ENCODE results near the gene UBXN2A. TPM values are rescaled to one million over a fixed set of nuclear protein-coding genes. Genes with fewer than 3 reads are reported as not detected.

UBXN2A gene
- total and polyA plus RNA-seq, 2 experiments from 2014 or later: 17.2 to 18.0 TPM

GRCh38 chr2:23988371-23988770, 48.1 kb downstream of the UBXN2A start:
- H3K36me3 ChIP-seq (ENCODE audit: low read depth): peaks cover 4% of the 10 kb centered on the region; the same call in 1 of the 2 replicates
- no peaks in the 10 kb centered on the region for H3K9me2 ChIP-seq (ENCODE audit: insufficient read depth)
- no peaks in the 10 kb centered on the region for H3K27me3 ChIP-seq (replicated peaks; ENCODE audit: insufficient read depth)
- H2AFZ ChIP-seq: no peak overlapping the region
- H3K9me3 ChIP-seq (ENCODE audit: low read depth): no peaks in the 10 kb centered on the region
- no peaks in the 10 kb centered on the region for H4K20me1 ChIP-seq (ENCODE audit: insufficient read depth)
- no peaks in the 10 kb centered on the region for H3K4me1 ChIP-seq (ENCODE audit: insufficient read depth)
- DNase-seq: peak; percentile 41
- TF ChIP-seq EZH2phosphoT487 (IDR thresholded peaks at IDR 0.05; ENCODE audit: insufficient read depth, low read depth): no peak
- no peak for TF ChIP-seq EZH2 (IDR thresholded peaks at IDR 0.05; ENCODE audit: insufficient read depth, poor library complexity, severe bottlenecking)
- no peak overlapping the region for H3K4me3 ChIP-seq
- H3K4me2 ChIP-seq (ENCODE audit: unreplicated experiment): no peak overlapping the region
- in situ Hi-C loops (cut with MboI): no loop called here
- 50 to 54% methylated on average over 2 of the region's 2 CpGs for WGBS, 2 experiments (ENCODE audit: low coverage in 1 of 2, low lambda C conversion rate in 2 of 2, missing lambda C conversion rate in 2 of 2)
- no peaks in the 10 kb centered on the region for H3K79me2 ChIP-seq (ENCODE audit: insufficient read depth)
- H3K9ac ChIP-seq: no peak overlapping the region
- no peaks in the 10 kb centered on the region for H3F3A ChIP-seq (ENCODE audit: insufficient read depth)
- H3K27ac ChIP-seq: no peak overlapping the region

GRCh38 chr2:23992931-23993330, 52.7 kb downstream of the UBXN2A start:
- H3K27ac ChIP-seq: no peak overlapping the region
- no peaks in the 10 kb centered on the region for H3K9me3 ChIP-seq (ENCODE audit: low read depth)
- DNase-seq: no peak

GRCh38 chr2:23993736-23994269, 53.5 kb downstream of the UBXN2A start:
- H3K9me2 ChIP-seq (ENCODE audit: insufficient read depth): no peaks in the 10 kb centered on the region
- H4K20me1 ChIP-seq (ENCODE audit: insufficient read depth): no peaks in the 10 kb centered on the region
- no peak overlapping the region for H3K4me2 ChIP-seq (ENCODE audit: unreplicated experiment)
- no peak overlapping the region for H3K9ac ChIP-seq
- no peaks in the 10 kb centered on the region for H3K79me2 ChIP-seq (ENCODE audit: insufficient read depth)
- 95 to 96% methylated on average over 8 of the region's 8 CpGs for WGBS, 2 experiments (ENCODE audit: low coverage in 1 of 2, low lambda C conversion rate in 2 of 2, missing lambda C conversion rate in 2 of 2)
- in situ Hi-C loops (cut with MboI): no loop called here
- H3F3A ChIP-seq (ENCODE audit: insufficient read depth): no peaks in the 10 kb centered on the region
- no peak for DNase-seq
- H3K27me3 ChIP-seq (replicated peaks; ENCODE audit: insufficient read depth): no peaks in the 10 kb centered on the region
- H3K4me1 ChIP-seq (ENCODE audit: insufficient read depth): no peaks in the 10 kb centered on the region
- H3K4me3 ChIP-seq: no peak overlapping the region
- H3K9me3 ChIP-seq (ENCODE audit: low read depth): no peaks in the 10 kb centered on the region
- H3K27ac ChIP-seq: no peak overlapping the region
- H3K36me3 ChIP-seq (ENCODE audit: low read depth): no peaks in the 10 kb centered on the region
- TF ChIP-seq EZH2 (IDR thresholded peaks at IDR 0.05; ENCODE audit: insufficient read depth, poor library complexity, severe bottlenecking): no peak
- TF ChIP-seq EZH2phosphoT487 (IDR thresholded peaks at IDR 0.05; ENCODE audit: insufficient read depth, low read depth): no peak
- no peak overlapping the region for H2AFZ ChIP-seq

More at GRCh38 chr2:23992931-23993330, 52.7 kb downstream of the UBXN2A start:
- Histone ChIP-seq H3K9me2 (ENCODE audit: insufficient read depth) (no peaks in the 10 kb centered on the region), H3K4me3 (no peak overlapping the region), H3K36me3 (ENCODE audit: low read depth) (no peaks in the 10 kb centered on the region), H3K79me2 (ENCODE audit: insufficient read depth) (no peaks in the 10 kb centered on the region), H2AFZ (no peak overlapping the region), H4K20me1 (ENCODE audit: insufficient read depth) (no peaks in the 10 kb centered on the region), H3K27me3 (replicated peaks; ENCODE audit: insufficient read depth) (no peaks in the 10 kb centered on the region), H3K9ac (no peak overlapping the region), H3F3A (ENCODE audit: insufficient read depth) (no peaks in the 10 kb centered on the region), H3K4me1 (ENCODE audit: insufficient read depth) (no peaks in the 10 kb centered on the region), H3K4me2 (ENCODE audit: unreplicated experiment) (no peak overlapping the region)
- in situ Hi-C loops (cut with MboI): no loop called here
- TF ChIP-seq EZH2 (IDR thresholded peaks at IDR 0.05; ENCODE audit: insufficient read depth, poor library complexity, severe bottlenecking): no peak
- TF ChIP-seq EZH2phosphoT487 (IDR thresholded peaks at IDR 0.05; ENCODE audit: insufficient read depth, low read depth): no peak
- 90 to 96% methylated on average over 1 of the region's 1 CpG for WGBS, 2 experiments (ENCODE audit: low coverage in 1 of 2, low lambda C conversion rate in 2 of 2, missing lambda C conversion rate in 2 of 2)

- Histone ChIP-seq H3K9ac (no peak overlapping the region), H3K36me3 (ENCODE audit: low read depth) (no peaks in the 10 kb centered on the region), H2AFZ (no peak overlapping the region), H3K4me2 (ENCODE audit: unreplicated experiment) (no peak overlapping the region), H3K9me3 (ENCODE audit: low read depth) (no peaks in the 10 kb centered on the region), H3K9me2 (ENCODE audit: insufficient read depth) (no peaks in the 10 kb centered on the region), H3K27me3 (replicated peaks; ENCODE audit: insufficient read depth) (no peaks in the 10 kb centered on the region), H3K27ac (no peak overlapping the region), H3K4me1 (ENCODE audit: insufficient read depth) (no peaks in the 10 kb centered on the region), H3K4me3 (no peak overlapping the region), H3K79me2 (ENCODE audit: insufficient read depth) (no peaks in the 10 kb centered on the region), H4K20me1 (ENCODE audit: insufficient read depth) (no peaks in the 10 kb centered on the region), H3F3A (ENCODE audit: insufficient read depth) (no peaks in the 10 kb centered on the region)
- in situ Hi-C loops (cut with MboI): no loop called here
- WGBS, 2 experiments (ENCODE audit: low coverage in 1 of 2, low lambda C conversion rate in 2 of 2, missing lambda C conversion rate in 2 of 2): 8 to 31% methylated on average over 1 of the region's 1 CpG
- DNase-seq: no peak
- TF ChIP-seq EZH2 (IDR thresholded peaks at IDR 0.05; ENCODE audit: insufficient read depth, poor library complexity, severe bottlenecking) (no peak), EZH2phosphoT487 (IDR thresholded peaks at IDR 0.05; ENCODE audit: insufficient read depth, low read depth) (no peak)
These were observed 54.3 kb downstream of the UBXN2A start for GRCh38 chr2:23994567-23994966.

- TF ChIP-seq EZH2 (IDR thresholded peaks at IDR 0.05; ENCODE audit: insufficient read depth, poor library complexity, severe bottlenecking) (no peak), EZH2phosphoT487 (IDR thresholded peaks at IDR 0.05; ENCODE audit: insufficient read depth, low read depth) (no peak)
- Histone ChIP-seq H3F3A (ENCODE audit: insufficient read depth) (no peaks in the 10 kb centered on the region), H3K4me2 (ENCODE audit: unreplicated experiment) (no peak overlapping the region), H3K4me3 (no peak overlapping the region), H3K4me1 (ENCODE audit: insufficient read depth) (no peaks in the 10 kb centered on the region), H3K9ac (no peak overlapping the region), H3K36me3 (ENCODE audit: low read depth) (no peaks in the 10 kb centered on the region), H4K20me1 (ENCODE audit: insufficient read depth) (no peaks in the 10 kb centered on the region), H2AFZ (no peak overlapping the region), H3K27ac (no peak overlapping the region), H3K79me2 (ENCODE audit: insufficient read depth) (no peaks in the 10 kb centered on the region), H3K9me3 (ENCODE audit: low read depth) (no peaks in the 10 kb centered on the region), H3K9me2 (ENCODE audit: insufficient read depth) (no peaks in the 10 kb centered on the region), H3K27me3 (replicated peaks; ENCODE audit: insufficient read depth) (no peaks in the 10 kb centered on the region; the same call in 1 of the 2 replicates)
- no peak for DNase-seq
- in situ Hi-C loops (cut with MboI): no loop called here
These were observed 67.4 kb downstream of the UBXN2A start for GRCh38 chr2:24007693-24008092.

All from GM23248 (cell line).